ENCODE results near the gene PRKCH. TPM values are rescaled to one million over a fixed set of nuclear protein-coding genes. Genes with fewer than 3 reads are reported as not detected.
A peak's percentile ranks its signal among the peaks of the same experiment; 100 is the strongest.

Gene PRKCH
- total RNA-seq, 3 donors from 2014 or later (not counting 1 experiment from before 2014, with no cell fraction given), result 610 to 756 (median 618) TPM

DNA sequence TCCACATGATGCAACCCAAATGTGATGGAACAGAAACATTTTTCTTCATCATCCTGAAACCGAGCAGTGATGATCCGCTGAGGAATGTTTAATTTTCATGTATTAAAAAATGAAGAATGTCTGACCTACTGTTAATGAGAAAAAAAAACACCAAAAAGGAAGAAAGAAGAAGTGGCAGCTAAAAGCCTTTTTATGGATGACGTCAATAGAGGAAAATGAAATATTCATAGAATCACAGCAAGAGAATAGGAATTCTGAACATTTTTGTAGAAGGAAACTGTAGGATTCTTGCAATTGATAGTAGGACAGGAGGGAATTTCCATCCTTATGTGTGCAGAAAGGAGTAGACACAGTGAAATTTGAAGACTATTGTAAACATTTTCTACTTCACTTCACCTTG, 112.9 kb downstream of the PRKCH start:
- no peak overlapping the region for H3K4me3 ChIP-seq (ENCODE audit: low read length)
- peak overlapping the region; percentile 30 for H3K27ac ChIP-seq (ENCODE audit: low read length)
- no peak for TF ChIP-seq CTCF (IDR thresholded peaks at IDR 0.05)
- Mint-ChIP-seq H3K9me3 (no peaks in the 10 kb centered on the region), H3K36me3 (peaks cover 9% of the 10 kb centered on the region), H3K27me3 (ENCODE audit: low read depth in 2 of 2) (no peaks in the 10 kb centered on the region), H3K4me1 (peaks cover 93 to 98% of the 10 kb centered on the region in 2 donors), H3K4me3 (peak overlapping the region; percentile 42), H3K27ac (no peak overlapping the region)
- 80% methylated on average over 3 of the region's 3 CpGs for WGBS (ENCODE audit: insufficient coverage)
- no peak for DNase-seq
- intact Hi-C loops (cut with micrococcal nuclease), result no loop called here
- peaks cover 3% of the 10 kb centered on the region for H3K36me3 ChIP-seq (ENCODE audit: control insufficient read depth, insufficient read depth, low read length)
- no peak for ATAC-seq
- H3K27me3 ChIP-seq (ENCODE audit: control insufficient read depth, insufficient read depth, low read length), result no peaks in the 10 kb centered on the region
- H3K4me1 ChIP-seq (ENCODE audit: control insufficient read depth, insufficient read depth, low read length), result peaks cover 64% of the 10 kb centered on the region
- no peaks in the 10 kb centered on the region for H3K9me3 ChIP-seq (ENCODE audit: control insufficient read depth, insufficient read depth, low read length)

DNA sequence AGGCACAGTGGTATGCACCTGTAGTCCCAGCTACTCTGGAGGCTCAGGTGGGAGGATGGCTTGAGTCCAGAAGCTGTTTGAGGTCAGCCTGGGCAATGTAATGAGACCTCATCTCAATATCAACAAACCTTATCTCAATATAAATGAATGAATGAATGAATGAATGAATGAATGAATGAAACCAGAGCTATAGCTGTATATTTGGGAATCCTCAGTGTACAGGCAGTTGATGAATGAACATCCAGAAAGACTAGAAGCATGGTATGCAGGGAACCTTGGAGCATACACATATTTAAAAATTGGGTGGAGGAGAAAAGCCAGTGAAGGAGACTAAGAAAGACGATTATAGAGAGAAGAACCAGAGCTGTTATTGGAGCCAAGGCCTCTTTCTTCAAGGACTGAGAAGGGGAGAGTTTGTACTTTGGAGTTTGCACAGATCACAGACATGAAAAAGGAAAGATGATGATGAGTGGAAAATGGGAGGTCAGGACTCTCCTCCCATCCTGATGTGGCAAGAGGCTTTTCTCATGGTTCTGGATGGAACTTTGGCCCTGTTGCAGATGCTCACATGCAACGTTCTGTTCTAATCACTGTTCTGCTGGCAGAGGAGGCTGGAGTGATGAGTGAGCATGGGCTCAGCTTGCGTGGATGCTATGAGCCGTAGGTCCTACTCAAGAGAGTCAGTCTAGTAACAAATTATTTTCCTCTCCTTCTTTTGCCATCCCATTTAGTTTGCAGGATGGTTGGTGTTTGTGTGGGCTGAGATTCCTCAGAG, 114.4 kb downstream of the PRKCH start:
- H3K9me3 ChIP-seq (ENCODE audit: control insufficient read depth, insufficient read depth, low read length), result no peaks in the 10 kb centered on the region
- peaks cover 72% of the 10 kb centered on the region for H3K4me1 ChIP-seq (ENCODE audit: control insufficient read depth, insufficient read depth, low read length)
- Mint-ChIP-seq H3K36me3 (peaks cover 9% of the 10 kb centered on the region), H3K27me3 (ENCODE audit: low read depth in 2 of 2) (no peaks in the 10 kb centered on the region), H3K9me3 (no peaks in the 10 kb centered on the region), H3K4me3 (peak overlapping the region; percentile 18), H3K27ac (no peak overlapping the region), H3K4me1 (peaks cover 93 to 96% of the 10 kb centered on the region in 2 donors)
- H3K36me3 ChIP-seq (ENCODE audit: control insufficient read depth, insufficient read depth, low read length), result peaks cover 3% of the 10 kb centered on the region
- H3K27ac ChIP-seq (ENCODE audit: low read length), result no peak overlapping the region
- no peaks in the 10 kb centered on the region for H3K27me3 ChIP-seq (ENCODE audit: control insufficient read depth, insufficient read depth, low read length)
- WGBS (ENCODE audit: insufficient coverage), result 84% methylated on average over 3 of the region's 4 CpGs
- no peak overlapping the region for H3K4me3 ChIP-seq (ENCODE audit: low read length)
- ATAC-seq, result no peak
- intact Hi-C loops (cut with micrococcal nuclease), result loop anchor here (2.0 to 5.0 kb wide), 2 partner anchors 15 to 33 kb away; no protein-coding TSS in a partner anchor
- DNase-seq, result no peak
- TF ChIP-seq CTCF (IDR thresholded peaks at IDR 0.05), result no peak

DNA sequence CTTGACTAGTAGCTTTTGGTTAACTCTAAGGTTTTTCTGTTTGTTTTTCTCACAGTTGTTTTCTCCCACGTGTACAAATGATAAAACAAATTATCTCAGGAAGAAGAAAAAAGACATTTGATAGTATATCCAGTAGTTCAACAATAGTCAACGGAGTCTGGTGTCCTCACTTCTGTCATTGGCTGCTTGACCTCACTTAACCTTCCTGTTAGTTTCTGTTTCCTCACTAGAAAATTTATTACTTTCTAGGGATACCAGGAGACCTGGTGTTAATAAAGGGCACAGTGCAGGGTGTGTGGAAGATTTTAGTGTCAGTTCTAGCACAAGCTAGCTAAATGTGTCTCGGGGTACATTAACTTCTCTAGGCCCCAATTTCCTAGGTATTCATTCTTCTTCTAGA, 116.0 kb downstream of the PRKCH start:
- H3K4me3 Mint-ChIP-seq, result peak overlapping the region; percentile 68
- peak in 1 of 3 donors; percentile 11 for ATAC-seq
- no peak for TF ChIP-seq CTCF (IDR thresholded peaks at IDR 0.05)
- Histone ChIP-seq H3K27me3 (ENCODE audit: control insufficient read depth, insufficient read depth, low read length) (no peaks in the 10 kb centered on the region), H3K4me3 (ENCODE audit: low read length) (no peak overlapping the region), H3K9me3 (ENCODE audit: control insufficient read depth, insufficient read depth, low read length) (no peaks in the 10 kb centered on the region), H3K4me1 (ENCODE audit: control insufficient read depth, insufficient read depth, low read length) (peaks cover 79% of the 10 kb centered on the region), H3K27ac (ENCODE audit: low read length) (peak overlapping the region; percentile 57), H3K36me3 (ENCODE audit: control insufficient read depth, insufficient read depth, low read length) (peaks cover 3% of the 10 kb centered on the region)
- H3K27ac Mint-ChIP-seq, result no peak overlapping the region
- WGBS (ENCODE audit: insufficient coverage), result 67% methylated on average over 1 of the region's 3 CpGs
- peaks cover 90 to 96% of the 10 kb centered on the region in 2 donors for H3K4me1 Mint-ChIP-seq
- H3K36me3 Mint-ChIP-seq, result peaks cover 9% of the 10 kb centered on the region
- no peak for DNase-seq
- no peaks in the 10 kb centered on the region for H3K27me3 Mint-ChIP-seq (ENCODE audit: low read depth in 2 of 2)
- no peaks in the 10 kb centered on the region for H3K9me3 Mint-ChIP-seq
- intact Hi-C loops (cut with micrococcal nuclease), result loop anchor here (2.0 to 5.0 kb wide), 2 partner anchors 17 to 35 kb away; no protein-coding TSS in a partner anchor

Measured in natural killer cell (primary cell).